ENCODE data around the gene HS3ST1. TPM values are rescaled to one million over a fixed set of nuclear protein-coding genes. Genes with fewer than 3 reads are reported as not detected.

HS3ST1 gene
- polyA plus RNA-seq, 3 donors = 0.01 to 0.02 TPM; not detected in 1

DNA sequence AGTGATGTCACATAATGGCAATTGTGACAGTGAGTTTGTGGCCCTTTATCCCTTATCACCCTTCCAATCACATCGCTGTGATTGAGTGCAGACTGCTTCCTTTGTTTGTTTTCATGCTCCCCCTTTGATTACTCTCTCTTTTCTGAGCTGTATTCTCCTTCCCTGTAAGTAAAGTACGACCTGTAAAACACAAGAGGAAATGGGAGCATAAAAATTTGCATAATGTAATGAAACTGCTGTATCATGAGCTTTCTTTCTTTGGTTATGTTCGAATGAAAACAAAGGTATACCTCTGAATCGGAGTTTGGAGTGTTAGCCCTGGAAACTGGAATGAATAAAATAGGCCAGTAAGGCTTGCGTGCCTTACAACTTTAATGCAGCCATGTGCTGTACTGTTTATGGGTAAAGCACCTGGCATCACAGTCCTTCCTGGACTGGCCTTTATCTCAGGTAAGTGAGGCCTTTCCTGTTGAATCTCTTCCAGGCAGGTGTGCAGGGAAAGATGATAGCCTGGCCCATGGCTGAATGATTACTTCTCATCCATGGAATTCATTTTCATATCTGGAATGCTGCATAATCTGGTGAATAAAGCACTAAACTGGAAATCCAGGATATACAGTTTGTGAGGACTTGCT, 26.6 kb upstream of the HS3ST1 start:
- H3K9ac ChIP-seq (ENCODE audit: insufficient read depth, low read length, poor library complexity, severe bottlenecking) = no peak overlapping the region
- Mint-ChIP-seq H3K27me3 (ENCODE audit: low read depth in 3 of 3) (peaks cover 0 to 3% (median 0%) of the 10 kb centered on the region in 3 donors), H3K36me3 (no peaks in the 10 kb centered on the region), H3K4me3 (no peak overlapping the region), H3K9me3 (peaks cover 5 to 13% (median 7%) of the 10 kb centered on the region in 7 donors), H3K27ac (peak overlapping the region in 1 of 7 donors; percentile 32), H3K4me1 (peaks cover 2% of the 10 kb centered on the region)
- H2AFZ ChIP-seq (ENCODE audit: insufficient read depth, low read depth, low read length, poor library complexity, severe bottlenecking) = no peak overlapping the region
- H3K4me3 ChIP-seq (replicated peaks in 1 of 3; ENCODE audit: low read depth in 2 of 3, low read length in 3 of 3) = no peak overlapping the region
- no peaks in the 10 kb centered on the region for H3K79me2 ChIP-seq (ENCODE audit: insufficient read depth, low read length)
- TF ChIP-seq, protein P1, sequence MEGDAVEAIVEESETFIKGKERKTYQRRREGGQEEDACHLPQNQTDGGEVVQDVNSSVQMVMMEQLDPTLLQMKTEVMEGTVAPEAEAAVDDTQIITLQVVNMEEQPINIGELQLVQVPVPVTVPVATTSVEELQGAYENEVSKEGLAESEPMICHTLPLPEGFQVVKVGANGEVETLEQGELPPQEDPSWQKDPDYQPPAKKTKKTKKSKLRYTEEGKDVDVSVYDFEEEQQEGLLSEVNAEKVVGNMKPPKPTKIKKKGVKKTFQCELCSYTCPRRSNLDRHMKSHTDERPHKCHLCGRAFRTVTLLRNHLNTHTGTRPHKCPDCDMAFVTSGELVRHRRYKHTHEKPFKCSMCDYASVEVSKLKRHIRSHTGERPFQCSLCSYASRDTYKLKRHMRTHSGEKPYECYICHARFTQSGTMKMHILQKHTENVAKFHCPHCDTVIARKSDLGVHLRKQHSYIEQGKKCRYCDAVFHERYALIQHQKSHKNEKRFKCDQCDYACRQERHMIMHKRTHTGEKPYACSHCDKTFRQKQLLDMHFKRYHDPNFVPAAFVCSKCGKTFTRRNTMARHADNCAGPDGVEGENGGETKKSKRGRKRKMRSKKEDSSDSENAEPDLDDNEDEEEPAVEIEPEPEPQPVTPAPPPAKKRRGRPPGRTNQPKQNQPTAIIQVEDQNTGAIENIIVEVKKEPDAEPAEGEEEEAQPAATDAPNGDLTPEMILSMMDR (IDR thresholded peaks at IDR 0.05) = no peak
- H3K27me3 ChIP-seq (ENCODE audit: control insufficient read depth in 2 of 2, insufficient read depth in 2 of 2, low read length in 2 of 2) = no peaks in the 10 kb centered on the region
- 95% methylated on average over 3 of the region's 5 CpGs for WGBS (ENCODE audit: insufficient coverage)
- no peak overlapping the region for H3K4me2 ChIP-seq (replicated peaks; ENCODE audit: extremely low read depth, low read length, poor library complexity, severe bottlenecking)
- no peaks in the 10 kb centered on the region for H4K20me1 ChIP-seq (ENCODE audit: insufficient read depth, low read length)
- no peaks in the 10 kb centered on the region for H3K36me3 ChIP-seq (replicated peaks in 1 of 2; ENCODE audit: control insufficient read depth in 1 of 2, insufficient read depth in 2 of 2, low read length in 2 of 2)
- intact Hi-C loops (cut with micrococcal nuclease) = no loop called here
- H3K9me3 ChIP-seq (replicated peaks in 1 of 2; ENCODE audit: control insufficient read depth in 1 of 2, insufficient read depth in 1 of 2, low read length in 2 of 2) = peaks cover 0 to 8% of the 10 kb centered on the region in 2 donors
- H3K27ac ChIP-seq (ENCODE audit: low read depth in 1 of 2, low read length in 2 of 2) = no peak overlapping the region
- DNase-seq = no peak
- peaks cover 0 to 2% of the 10 kb centered on the region in 2 donors for H3K4me1 ChIP-seq (ENCODE audit: control insufficient read depth in 1 of 2, insufficient read depth in 2 of 2, low read length in 2 of 2)

DNA sequence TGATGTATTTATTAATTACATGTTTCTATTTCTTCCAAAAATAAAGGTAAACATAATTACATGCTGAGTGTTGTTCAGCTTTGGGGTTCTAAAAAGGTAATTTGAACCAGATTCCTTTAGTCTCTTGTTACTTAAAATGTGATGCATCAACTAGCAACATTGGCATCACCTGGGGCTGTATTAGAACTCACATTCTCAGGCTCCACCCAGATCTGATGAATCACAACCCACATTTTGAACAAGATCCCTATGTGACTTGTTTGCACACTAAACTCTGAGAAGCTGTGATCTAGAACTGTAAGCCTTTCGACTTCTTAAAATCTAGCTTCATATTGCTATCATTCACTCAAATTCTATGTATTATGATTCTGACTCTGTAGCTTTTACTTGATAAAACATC, 23.0 kb upstream of the HS3ST1 start:
- H3K4me1 Mint-ChIP-seq = no peaks in the 10 kb centered on the region
- H3K27ac ChIP-seq (ENCODE audit: low read depth in 1 of 2, low read length in 2 of 2) = no peak overlapping the region
- no peak for DNase-seq

More for the DNA sequence above, 23.0 kb upstream of the HS3ST1 start:
- peaks cover 0 to 10% of the 10 kb centered on the region in 2 donors for H3K9me3 ChIP-seq (replicated peaks in 1 of 2; ENCODE audit: control insufficient read depth in 1 of 2, insufficient read depth in 1 of 2, low read length in 2 of 2)
- H4K20me1 ChIP-seq (ENCODE audit: insufficient read depth, low read length) = no peaks in the 10 kb centered on the region
- no peak overlapping the region for H3K9ac ChIP-seq (ENCODE audit: insufficient read depth, low read length, poor library complexity, severe bottlenecking)
- intact Hi-C loops (cut with micrococcal nuclease) = no loop called here
- Mint-ChIP-seq H3K9me3 (peaks cover 2 to 17% (median 6%) of the 10 kb centered on the region in 7 donors), H3K4me3 (no peak overlapping the region), H3K27ac (no peak overlapping the region), H3K27me3 (ENCODE audit: low read depth in 3 of 3) (peaks cover 0 to 3% (median 0%) of the 10 kb centered on the region in 3 donors), H3K36me3 (no peaks in the 10 kb centered on the region)
- no peaks in the 10 kb centered on the region for H3K27me3 ChIP-seq (ENCODE audit: control insufficient read depth in 2 of 2, insufficient read depth in 2 of 2, low read length in 2 of 2)
- no peaks in the 10 kb centered on the region for H3K36me3 ChIP-seq (replicated peaks in 1 of 2; ENCODE audit: control insufficient read depth in 1 of 2, insufficient read depth in 2 of 2, low read length in 2 of 2)
- H3K4me3 ChIP-seq (replicated peaks in 1 of 3; ENCODE audit: low read depth in 2 of 3, low read length in 3 of 3) = no peak overlapping the region
- H3K4me1 ChIP-seq (ENCODE audit: control insufficient read depth in 1 of 2, insufficient read depth in 2 of 2, low read length in 2 of 2) = no peaks in the 10 kb centered on the region
- WGBS (ENCODE audit: insufficient coverage) = no CpG with 5 or more reads among the region's 1 CpG
- H3K4me2 ChIP-seq (replicated peaks; ENCODE audit: extremely low read depth, low read length, poor library complexity, severe bottlenecking) = no peak overlapping the region
- H2AFZ ChIP-seq (ENCODE audit: insufficient read depth, low read depth, low read length, poor library complexity, severe bottlenecking) = no peak overlapping the region
- TF ChIP-seq, protein P1 (IDR thresholded peaks at IDR 0.05) = no peak
- H3K79me2 ChIP-seq (ENCODE audit: insufficient read depth, low read length) = no peaks in the 10 kb centered on the region

Data from CD14-positive monocyte (primary cell).